Measurements from ENCODE around the gene MIER2.
"Not testable (repeated sequence)": the region's sequence is repeated elsewhere in the genome, so short reads cannot be mapped to it uniquely, and the experiment has no call there.

The MIER2 gene

DNA sequence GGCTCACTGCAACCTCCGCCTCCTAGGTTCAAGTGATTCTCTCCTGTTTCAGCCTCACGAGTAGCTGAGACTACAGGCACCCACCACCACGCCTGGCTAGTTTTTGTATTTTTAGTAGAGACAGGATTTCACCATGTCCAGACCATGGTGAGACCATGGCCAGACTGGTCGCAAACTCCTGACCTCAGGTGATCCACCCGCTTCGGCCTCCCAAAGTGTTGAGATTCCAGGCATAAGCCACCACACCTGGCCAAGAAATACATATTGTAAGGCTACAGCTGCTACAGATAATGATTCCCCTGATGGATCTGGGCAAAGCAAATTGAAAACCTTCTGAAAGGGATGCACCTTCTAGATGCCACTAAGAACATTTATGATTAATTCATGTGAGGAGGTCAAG lies 71.2 kb downstream of the MIER2 start:
- TF ChIP-seq L3MBTL2 (conservative IDR thresholded peaks at IDR 0.05) = no peak
- TF ChIP-seq ARNT (IDR thresholded peaks at IDR 0.05) = no peak
- TF ChIP-seq ZNF384 (IDR thresholded peaks at IDR 0.05) = no peak
- TF ChIP-seq ELF4 (IDR thresholded peaks at IDR 0.05) = no peak
- TF ChIP-seq PKNOX1 (IDR thresholded peaks at IDR 0.05) = no peak
- TF ChIP-seq FOXA1 (IDR thresholded peaks at IDR 0.05) = no peak
- TF ChIP-seq LEF1 (IDR thresholded peaks at IDR 0.05; ENCODE audit: borderline replicate concordance) = no peak
- TF ChIP-seq TARDBP (IDR thresholded peaks at IDR 0.05) = no peak
- TF ChIP-seq FOXM1 (IDR thresholded peaks at IDR 0.05; ENCODE audit: borderline replicate concordance) = no peak
- no peak for TF ChIP-seq CTBP1 (IDR thresholded peaks at IDR 0.05; ENCODE audit: borderline replicate concordance)
- CTCF ChIA-PET = no interaction called here

DNA sequence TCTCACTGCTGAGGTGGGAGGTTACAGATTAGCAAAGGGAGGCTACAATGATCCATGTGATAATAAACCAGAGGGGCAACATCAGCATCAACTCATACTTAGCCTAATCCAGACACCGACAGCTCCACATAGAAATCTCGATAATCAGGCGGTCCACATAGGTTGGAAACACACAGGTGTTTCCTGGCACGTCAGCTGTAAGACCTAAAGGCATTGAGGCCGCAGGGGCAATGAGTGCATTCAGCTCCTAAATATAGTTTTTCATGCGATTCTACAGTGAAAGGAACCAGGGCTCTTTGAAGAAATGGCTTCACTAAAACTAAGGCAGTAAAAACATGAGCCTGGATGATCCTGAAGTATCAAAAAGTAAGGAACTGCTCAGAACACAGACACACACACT lies 72.7 kb downstream of the MIER2 start:
- ChIA-PET POLR2A (no interaction called here), CTCF (no interaction called here)
- no peak for TF ChIP-seq NFRKB (IDR thresholded peaks at IDR 0.05)
- no peak for TF ChIP-seq FOXM1 (IDR thresholded peaks at IDR 0.05; ENCODE audit: borderline replicate concordance)
- TF ChIP-seq CTBP1 (IDR thresholded peaks at IDR 0.05; ENCODE audit: borderline replicate concordance) = no peak
- TF ChIP-seq ELF4 (IDR thresholded peaks at IDR 0.05) = no peak
- no peak for TF ChIP-seq L3MBTL2 (conservative IDR thresholded peaks at IDR 0.05)
- TF ChIP-seq SUZ12 (IDR thresholded peaks at IDR 0.05) = no peak
- TF ChIP-seq ZNF384 (IDR thresholded peaks at IDR 0.05) = no peak
- TF ChIP-seq FOXK2 (IDR thresholded peaks at IDR 0.05) = no peak
- TF ChIP-seq BHLHE40 (IDR thresholded peaks at IDR 0.05; ENCODE audit: borderline replicate concordance) = no peak
- TF ChIP-seq LEF1 (IDR thresholded peaks at IDR 0.05; ENCODE audit: borderline replicate concordance) = no peak
- DNase-seq (ENCODE audit: extremely low spot score) = no peak

More for the DNA sequence above, 71.2 kb downstream of the MIER2 start:
- POLR2A ChIA-PET = no interaction called here
- DNase-seq (ENCODE audit: extremely low spot score) = no peak

DNA sequence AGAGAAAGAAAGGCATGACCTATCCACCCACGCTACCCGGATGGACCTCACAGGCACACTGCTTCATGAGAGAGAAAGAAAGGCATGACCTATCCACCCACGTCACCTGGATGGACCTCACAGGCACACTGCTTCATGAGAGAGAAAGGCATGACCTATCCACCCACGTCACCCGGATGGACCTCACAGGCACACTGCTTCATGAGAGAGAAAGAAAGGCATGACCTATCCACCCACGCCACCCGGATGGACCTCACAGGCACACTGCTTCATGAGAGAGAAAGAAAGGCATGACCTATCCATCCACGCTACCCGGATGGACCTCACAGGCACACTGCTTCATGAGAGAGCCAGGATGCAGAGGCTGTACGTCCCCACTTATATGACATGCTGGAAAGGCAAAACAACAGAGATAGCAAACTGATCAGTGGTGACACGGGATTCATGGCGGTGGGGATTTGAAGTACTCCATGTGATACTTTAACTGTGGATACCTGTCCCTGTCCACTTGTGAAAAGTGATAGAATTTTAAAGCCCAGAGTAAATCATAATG lies 73.8 kb downstream of the MIER2 start:
- POLR2A ChIA-PET, CTCF ChIA-PET: not testable (repeated sequence)

GRCh38 chr19:269241-269640 lies 75.4 kb downstream of the MIER2 start:
- CTCF ChIA-PET = no interaction called here
- TF ChIP-seq CTBP1 (IDR thresholded peaks at IDR 0.05; ENCODE audit: borderline replicate concordance) (no peak), TARDBP (IDR thresholded peaks at IDR 0.05) (no peak), SP1 (IDR thresholded peaks at IDR 0.05) (no peak), ELF4 (IDR thresholded peaks at IDR 0.05) (no peak), FOXM1 (IDR thresholded peaks at IDR 0.05; ENCODE audit: borderline replicate concordance) (no peak), FOXK2 (IDR thresholded peaks at IDR 0.05) (no peak), BHLHE40 (IDR thresholded peaks at IDR 0.05; ENCODE audit: borderline replicate concordance) (no peak), ZNF384 (IDR thresholded peaks at IDR 0.05) (no peak), LEF1 (IDR thresholded peaks at IDR 0.05; ENCODE audit: borderline replicate concordance) (no peak), SUZ12 (IDR thresholded peaks at IDR 0.05) (no peak), L3MBTL2 (conservative IDR thresholded peaks at IDR 0.05) (no peak)
- POLR2A ChIA-PET = no interaction called here
- no peak for DNase-seq (ENCODE audit: extremely low spot score)

More for the DNA sequence above, 73.8 kb downstream of the MIER2 start:
- DNase-seq (ENCODE audit: extremely low spot score) = not testable (repeated sequence)

- CTCF ChIA-PET = no interaction called here
- DNase-seq (ENCODE audit: extremely low spot score) = no peak
- no peak for TF ChIP-seq LEF1 (IDR thresholded peaks at IDR 0.05; ENCODE audit: borderline replicate concordance)
- TF ChIP-seq CTBP1 (IDR thresholded peaks at IDR 0.05; ENCODE audit: borderline replicate concordance) = no peak
- TF ChIP-seq TARDBP (IDR thresholded peaks at IDR 0.05) = no peak
- TF ChIP-seq L3MBTL2 (conservative IDR thresholded peaks at IDR 0.05) = no peak
- TF ChIP-seq SUZ12 (IDR thresholded peaks at IDR 0.05) = no peak
- no peak for TF ChIP-seq SP1 (IDR thresholded peaks at IDR 0.05)
- no peak for TF ChIP-seq FOXK2 (IDR thresholded peaks at IDR 0.05)
- POLR2A ChIA-PET = no interaction called here
Measured at GRCh38 chr19:262125-262524, 82.5 kb downstream of the MIER2 start.

DNA sequence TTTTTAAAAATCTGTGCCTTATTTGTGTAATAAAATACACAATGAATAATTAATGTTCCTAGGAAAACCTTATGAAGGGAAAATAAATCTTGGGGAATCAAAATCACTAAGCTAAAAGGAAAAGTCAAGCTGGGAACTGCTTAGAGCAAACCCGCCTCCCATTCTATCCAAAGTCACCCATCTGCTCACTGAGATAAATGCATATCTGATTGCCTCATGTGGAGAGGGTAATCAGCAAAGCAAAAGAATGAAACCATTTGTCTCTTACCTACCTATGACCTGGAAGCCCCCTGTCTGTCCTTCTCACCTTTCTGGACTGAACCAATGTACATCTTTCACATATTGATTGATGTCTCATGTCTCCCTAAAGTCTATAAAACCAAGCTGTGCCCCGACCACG lies 87.8 kb downstream of the MIER2 start:
- POLR2A ChIA-PET; DNase-seq (ENCODE audit: extremely low spot score): not testable (repeated sequence)
- CTCF ChIA-PET = interaction anchor here (1.4 kb wide), 1 partner anchor 10 kb away, joined by 4 read pairs; no protein-coding TSS in a partner anchor
